Measurements from ENCODE around the gene ATP6V0A1.
"Not testable (repeated sequence)": the region's sequence is repeated elsewhere in the genome, so short reads cannot be mapped to it uniquely, and the experiment has no call there.

Gene ATP6V0A1

GRCh38 chr17:42555122-42555622 is 96.5 kb downstream of the ATP6V0A1 start:
- DNase-seq (ENCODE audit: extremely low spot score), result no peak
- TF ChIP-seq NFRKB (IDR thresholded peaks at IDR 0.05) (no peak), TARDBP (IDR thresholded peaks at IDR 0.05) (no peak), ARNT (IDR thresholded peaks at IDR 0.05) (no peak), BHLHE40 (IDR thresholded peaks at IDR 0.05; ENCODE audit: borderline replicate concordance) (no peak), FOXK2 (IDR thresholded peaks at IDR 0.05) (no peak), ZNF384 (IDR thresholded peaks at IDR 0.05) (no peak), ELF4 (IDR thresholded peaks at IDR 0.05) (no peak), SP1 (IDR thresholded peaks at IDR 0.05) (no peak), PKNOX1 (IDR thresholded peaks at IDR 0.05) (no peak; the same call in none of the 2 replicates), FOXA1 (IDR thresholded peaks at IDR 0.05) (no peak), L3MBTL2 (conservative IDR thresholded peaks at IDR 0.05) (no peak), SUZ12 (IDR thresholded peaks at IDR 0.05) (no peak), HDGF (IDR thresholded peaks at IDR 0.05; ENCODE audit: borderline replicate concordance) (no peak), CTBP1 (IDR thresholded peaks at IDR 0.05; ENCODE audit: borderline replicate concordance) (no peak), LEF1 (IDR thresholded peaks at IDR 0.05; ENCODE audit: borderline replicate concordance) (no peak), FOXM1 (IDR thresholded peaks at IDR 0.05; ENCODE audit: borderline replicate concordance) (no peak)
- ChIA-PET POLR2A (interaction anchor here (0.7 to 4.0 kb wide), 17 partner anchors 9 to 218 kb away, joined by 3 to 37 read pairs (median 6); partner anchors contain the start of genes MLX, NAGLU, PSMC3IP and RETREG3), CTCF (no interaction called here)

- DNase-seq (ENCODE audit: extremely low spot score); POLR2A ChIA-PET; CTCF ChIA-PET: not testable (repeated sequence)
Observed at GRCh38 chr17:42555961-42556617, 97.4 kb downstream of the ATP6V0A1 start.

- ChIA-PET CTCF (interaction anchor here (0.6 kb wide), 1 partner anchor 23 kb away, joined by 5 read pairs; the partner anchor contains the start of gene NAGLU), POLR2A (interaction anchor here (0.7 to 2.0 kb wide), 3 partner anchors 11 to 102 kb away, joined by 3 to 6 read pairs (median 4); partner anchors contain the start of gene NAGLU)
- TF ChIP-seq FOXK2 (IDR thresholded peaks at IDR 0.05) (no peak), SP1 (IDR thresholded peaks at IDR 0.05) (no peak), FOXA1 (IDR thresholded peaks at IDR 0.05) (no peak), NFRKB (IDR thresholded peaks at IDR 0.05) (no peak), LEF1 (IDR thresholded peaks at IDR 0.05; ENCODE audit: borderline replicate concordance) (no peak), CTBP1 (IDR thresholded peaks at IDR 0.05; ENCODE audit: borderline replicate concordance) (no peak), BHLHE40 (IDR thresholded peaks at IDR 0.05; ENCODE audit: borderline replicate concordance) (no peak), SUZ12 (IDR thresholded peaks at IDR 0.05) (no peak), PKNOX1 (IDR thresholded peaks at IDR 0.05) (no peak), ELF4 (IDR thresholded peaks at IDR 0.05) (no peak), TARDBP (IDR thresholded peaks at IDR 0.05) (no peak), ZNF384 (IDR thresholded peaks at IDR 0.05) (no peak), FOXM1 (IDR thresholded peaks at IDR 0.05; ENCODE audit: borderline replicate concordance) (no peak), ARNT (IDR thresholded peaks at IDR 0.05) (no peak), L3MBTL2 (conservative IDR thresholded peaks at IDR 0.05) (no peak)
- no peak for DNase-seq (ENCODE audit: extremely low spot score)
Observed at GRCh38 chr17:42559075-42559474, 100.4 kb downstream of the ATP6V0A1 start.

- POLR2A ChIA-PET, result interaction anchor here (1.2 to 2.0 kb wide), 2 partner anchors 10 to 24 kb away, joined by 4 to 6 read pairs; partner anchors contain the start of gene NAGLU
- DNase-seq (ENCODE audit: extremely low spot score), result no peak
- CTCF ChIA-PET, result interaction anchor here (0.8 kb wide), 1 partner anchor 12 kb away, joined by 3 read pairs; no protein-coding TSS in a partner anchor
- TF ChIP-seq LEF1 (IDR thresholded peaks at IDR 0.05; ENCODE audit: borderline replicate concordance) (no peak), SP1 (IDR thresholded peaks at IDR 0.05) (no peak), ARNT (IDR thresholded peaks at IDR 0.05) (no peak), BHLHE40 (IDR thresholded peaks at IDR 0.05; ENCODE audit: borderline replicate concordance) (no peak), FOXM1 (IDR thresholded peaks at IDR 0.05; ENCODE audit: borderline replicate concordance) (no peak), HDGF (IDR thresholded peaks at IDR 0.05; ENCODE audit: borderline replicate concordance) (no peak), SUZ12 (IDR thresholded peaks at IDR 0.05) (no peak), NFRKB (IDR thresholded peaks at IDR 0.05) (no peak), FOXA1 (IDR thresholded peaks at IDR 0.05) (no peak), TARDBP (IDR thresholded peaks at IDR 0.05) (no peak), L3MBTL2 (conservative IDR thresholded peaks at IDR 0.05) (no peak), ELF4 (IDR thresholded peaks at IDR 0.05) (no peak), PKNOX1 (IDR thresholded peaks at IDR 0.05) (no peak), ZNF384 (IDR thresholded peaks at IDR 0.05) (no peak)
Observed at GRCh38 chr17:42560246-42560645, 101.6 kb downstream of the ATP6V0A1 start.

GRCh38 chr17:42561897-42562387 is 103.3 kb downstream of the ATP6V0A1 start, which contains the start of gene COASY:
TSS of gene COASY (plus strand) at chr17:42562148. CDS start at chr17:42562623, 475 bp downstream.
- ChIA-PET CTCF (no interaction called here), POLR2A (no interaction called here)
- TF ChIP-seq FOXA1 (IDR thresholded peaks at IDR 0.05) (no peak), PKNOX1 (IDR thresholded peaks at IDR 0.05) (no peak), ELF4 (IDR thresholded peaks at IDR 0.05) (peak; percentile 92), L3MBTL2 (conservative IDR thresholded peaks at IDR 0.05) (peak; percentile 71), LEF1 (IDR thresholded peaks at IDR 0.05; ENCODE audit: borderline replicate concordance) (no peak)
- peak; percentile 96 for DNase-seq (ENCODE audit: extremely low spot score)

Data from HEK293T (cell line).